ENCODE data around the gene RAD51B.
A peak's percentile ranks its signal among the peaks of the same experiment; 100 is the strongest.

RAD51B gene

DNA sequence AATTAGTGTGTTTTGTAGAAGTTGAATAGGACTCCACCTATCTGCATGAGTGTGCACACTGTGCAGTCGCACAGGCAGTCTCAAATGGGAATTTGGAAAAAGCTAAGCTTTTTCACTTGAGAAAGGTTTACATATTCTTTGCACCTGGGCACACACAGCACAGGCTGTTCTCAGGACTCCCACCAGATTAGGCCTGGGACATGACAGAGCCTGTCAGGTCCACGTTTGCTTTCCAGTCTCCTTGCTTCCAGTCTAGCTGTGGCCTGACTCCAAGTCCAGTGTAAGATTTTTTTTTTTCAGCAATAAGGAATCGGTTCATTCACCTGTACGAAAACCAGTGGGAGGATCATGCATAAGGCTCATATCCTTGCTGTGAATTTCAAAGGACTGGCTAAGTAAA lies 792.0 kb downstream of the RAD51B start:
- DNase-seq = no peak

DNA sequence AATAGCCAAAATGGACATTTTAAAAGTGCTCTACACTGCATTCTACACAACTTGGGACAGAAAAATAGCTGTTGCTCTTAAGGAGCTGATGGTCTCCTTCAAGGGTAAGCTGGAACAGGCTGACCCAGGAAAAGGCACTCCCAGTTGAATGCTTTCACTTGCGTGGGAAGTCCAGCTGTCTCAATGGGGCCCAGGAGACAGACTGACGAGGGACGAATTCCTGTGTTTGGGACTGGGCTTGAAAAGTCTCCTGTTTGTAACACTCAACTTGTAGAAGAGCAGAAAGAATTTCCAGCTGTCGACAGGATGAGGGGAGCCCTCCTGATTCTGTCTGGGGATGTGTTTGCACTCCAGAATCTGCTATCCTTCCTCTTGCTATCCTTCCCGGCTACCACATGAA lies 792.5 kb downstream of the RAD51B start:
- no peak for DNase-seq

DNA sequence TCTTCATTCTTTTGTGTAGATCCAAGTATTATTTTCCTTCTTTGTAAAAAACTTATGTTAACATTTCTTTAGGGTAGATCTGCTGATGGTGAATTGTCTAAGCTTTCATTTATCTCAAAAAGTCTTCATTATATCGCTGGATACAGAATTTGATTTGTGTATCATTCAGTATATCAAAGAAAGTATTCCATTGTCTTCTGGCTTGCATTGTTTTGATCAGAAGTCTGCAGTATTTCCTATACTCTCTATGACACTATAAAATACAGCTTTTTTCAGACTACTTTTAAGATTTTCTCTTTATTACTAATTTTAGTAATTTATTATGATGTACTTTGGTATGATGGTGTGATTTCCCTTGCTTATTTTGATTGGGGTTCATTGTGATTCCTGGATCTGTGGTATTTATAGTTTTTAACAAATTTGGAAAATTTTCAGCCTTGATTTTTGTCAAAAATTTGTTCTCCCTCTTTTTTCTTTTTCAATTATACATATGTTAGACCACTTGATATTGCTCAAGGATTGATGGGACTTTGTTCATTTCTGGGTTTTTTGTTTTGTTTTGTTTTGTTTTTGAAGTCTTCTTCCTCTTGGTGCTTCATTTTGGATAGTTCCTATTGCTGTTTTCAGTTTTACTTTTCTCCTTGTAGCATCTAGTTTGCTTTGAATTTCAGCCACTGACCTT lies 796.8 kb downstream of the RAD51B start:
- no peak for DNase-seq

DNA sequence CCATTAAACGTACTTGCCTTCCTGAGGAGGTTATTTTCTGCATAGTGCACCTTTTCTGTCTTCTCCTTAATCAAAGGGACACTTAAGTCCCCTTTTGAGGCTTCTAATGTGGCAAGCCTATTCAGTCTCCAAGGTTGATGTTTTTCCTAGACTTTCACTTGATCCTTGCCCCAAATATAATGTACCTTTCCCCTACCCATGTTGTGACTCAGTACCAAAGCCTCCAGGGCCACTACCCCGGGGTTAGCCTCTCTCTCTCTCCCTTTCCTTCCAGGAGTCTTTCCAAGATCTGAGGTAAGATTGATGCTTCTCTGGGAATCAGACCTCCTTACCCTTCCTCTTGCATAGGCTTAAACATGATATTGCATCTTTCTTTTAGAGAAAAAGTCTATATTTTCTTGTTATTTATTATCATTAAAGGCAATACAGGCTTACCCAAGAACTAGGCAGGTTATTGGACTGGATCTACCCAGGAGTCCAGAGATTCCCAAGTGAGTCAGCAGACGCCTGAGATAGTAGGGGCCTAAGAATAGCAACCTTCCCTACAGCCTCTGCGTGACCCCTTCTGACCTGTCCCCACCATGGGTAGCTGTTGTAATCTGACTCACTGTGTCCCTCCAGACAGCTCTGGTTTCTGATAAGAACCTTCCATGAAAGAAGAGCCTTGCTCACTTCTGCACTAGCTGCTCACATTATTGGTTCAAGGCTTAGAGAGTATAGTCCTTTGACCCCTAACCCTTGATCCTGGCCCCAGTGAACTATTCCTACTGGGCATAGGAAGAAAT lies 800.4 kb downstream of the RAD51B start:
- DNase-seq = no peak

DNA sequence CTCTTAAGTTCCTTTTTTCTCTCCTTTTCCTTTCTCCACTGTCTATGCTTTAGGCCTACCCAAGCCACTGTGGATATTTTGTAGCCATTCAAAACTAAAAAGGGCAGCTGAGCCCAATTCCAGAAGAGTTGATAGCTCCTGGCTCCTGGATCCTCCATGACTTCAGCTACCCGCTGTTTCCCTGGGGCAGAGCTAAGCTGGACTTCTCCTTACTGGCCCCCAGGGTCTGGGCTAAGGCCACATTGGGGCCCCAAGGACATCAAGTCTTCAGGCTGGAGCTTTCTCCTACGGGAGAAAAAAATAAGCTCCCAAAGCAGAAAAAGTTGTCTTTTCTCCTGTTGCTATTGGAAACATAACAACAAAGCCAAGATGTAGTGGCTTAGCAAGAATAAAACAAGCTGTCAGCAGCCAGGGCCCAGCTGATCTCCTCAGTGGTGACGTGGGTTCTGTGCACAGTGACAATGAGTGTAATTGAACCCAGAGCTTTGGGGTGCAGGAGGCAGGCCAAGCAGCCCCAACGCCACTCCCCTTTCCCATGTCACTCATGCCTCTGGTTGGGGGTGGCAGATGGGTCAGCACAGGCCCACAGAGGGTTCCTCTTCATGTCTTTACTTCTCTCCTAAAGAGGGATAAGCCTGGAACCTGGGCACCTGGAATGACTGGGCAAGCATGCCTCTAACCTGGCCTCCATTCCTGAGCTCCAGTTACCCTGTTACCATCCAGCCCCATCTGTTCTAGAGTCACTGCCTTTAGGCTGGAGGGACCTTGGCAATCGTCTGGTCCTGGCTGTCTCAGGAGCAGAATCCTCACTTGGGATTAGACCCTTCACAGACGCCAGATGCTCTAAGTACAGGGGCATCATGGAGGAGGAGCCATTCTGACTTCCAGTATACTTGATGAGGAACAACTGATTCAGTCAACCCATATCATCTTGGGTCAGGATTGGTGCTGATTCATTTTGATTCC lies 802.1 kb downstream of the RAD51B start:
- peak in 1 of 2 donors; percentile 42 for DNase-seq

DNA sequence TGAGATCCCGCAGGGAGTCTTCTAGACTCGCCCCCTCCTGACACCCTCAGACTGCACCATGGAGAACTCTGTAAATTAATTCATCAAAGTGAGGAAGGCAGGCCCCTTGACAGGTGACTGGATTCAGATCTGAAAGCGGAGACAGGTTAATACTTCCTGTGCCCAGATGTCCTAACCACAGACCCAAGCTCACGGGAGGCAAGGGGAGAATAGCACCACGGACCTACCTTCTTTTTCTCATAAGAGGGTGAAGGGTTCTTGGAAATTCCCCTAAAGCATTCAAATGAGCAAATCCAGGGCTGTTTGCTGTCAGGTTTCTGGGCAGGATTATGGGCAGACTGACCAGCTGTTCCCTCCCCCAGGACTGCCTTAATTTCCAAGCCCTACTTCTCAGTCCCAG lies 803.3 kb downstream of the RAD51B start:
- DNase-seq = no peak

DNA sequence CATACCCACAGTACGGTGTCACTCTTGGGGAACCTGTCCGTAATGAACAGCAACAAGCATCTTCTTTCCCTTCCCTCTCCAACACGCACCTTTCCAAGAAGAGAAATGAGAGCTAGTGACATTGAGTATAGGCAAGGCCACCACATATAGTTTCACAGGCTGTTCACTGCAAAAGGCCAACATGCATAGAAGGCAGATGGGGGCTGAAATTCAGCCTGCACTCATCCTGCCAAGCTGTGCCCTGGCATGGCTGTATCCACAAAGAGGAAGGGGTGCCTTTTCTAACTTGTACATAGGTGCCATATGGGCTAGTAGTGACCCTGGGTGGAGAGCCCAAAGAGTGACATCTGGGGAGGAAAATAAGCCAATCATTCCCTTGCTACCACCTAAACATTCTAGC lies 803.7 kb downstream of the RAD51B start:
- no peak for DNase-seq

DNA sequence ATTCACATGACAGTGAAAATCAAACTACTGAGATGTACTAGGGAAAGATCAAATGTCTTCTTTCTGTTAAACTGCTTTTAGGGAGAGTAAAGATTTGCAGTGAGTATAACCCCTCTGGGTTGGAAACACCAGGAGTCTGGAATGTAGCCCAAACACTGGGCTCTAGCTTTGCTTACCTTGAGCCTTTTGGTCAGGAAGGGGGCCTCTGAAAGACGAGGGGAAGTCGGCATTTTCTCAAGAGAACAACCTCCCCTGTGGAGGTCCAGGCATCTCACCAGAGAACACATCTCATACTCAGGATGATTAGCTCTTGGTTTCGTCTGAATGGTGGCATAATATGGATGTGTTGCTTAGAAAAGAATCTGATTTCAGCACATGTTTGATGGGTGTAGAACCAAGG lies 804.2 kb downstream of the RAD51B start:
- DNase-seq = no peak

DNA sequence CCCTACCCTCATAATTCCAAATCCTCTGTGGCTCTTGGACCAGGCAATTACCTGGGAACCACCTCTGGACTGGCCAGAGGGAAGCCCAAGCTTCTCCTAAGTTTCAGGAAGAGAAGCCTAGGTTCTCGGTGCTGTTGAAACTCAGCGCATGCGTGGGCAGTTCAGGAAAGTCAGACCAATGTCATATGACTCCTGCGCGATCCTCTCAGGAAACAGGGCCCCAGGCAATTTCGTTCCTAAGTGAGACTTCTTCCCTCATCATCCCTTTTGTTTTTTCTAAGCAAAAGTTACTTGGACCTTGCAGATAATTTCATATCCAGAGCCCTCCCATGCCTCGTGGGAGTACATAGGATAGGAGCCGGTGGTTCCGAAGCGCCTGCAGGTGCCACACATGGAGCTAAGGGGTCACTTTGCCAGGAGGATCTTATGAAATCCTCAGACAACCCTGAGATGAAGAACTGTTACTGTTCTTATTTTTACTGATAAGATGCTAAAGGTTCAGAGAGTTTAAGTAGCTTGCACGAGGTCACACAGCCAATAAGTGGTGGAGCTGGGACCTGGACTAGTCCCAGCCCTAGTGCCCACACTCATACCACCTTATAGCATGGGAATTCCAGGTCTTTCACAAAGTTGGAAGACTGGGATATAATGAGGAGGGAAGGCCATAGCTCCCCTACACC lies 805.1 kb downstream of the RAD51B start:
- no peak for DNase-seq

DNA sequence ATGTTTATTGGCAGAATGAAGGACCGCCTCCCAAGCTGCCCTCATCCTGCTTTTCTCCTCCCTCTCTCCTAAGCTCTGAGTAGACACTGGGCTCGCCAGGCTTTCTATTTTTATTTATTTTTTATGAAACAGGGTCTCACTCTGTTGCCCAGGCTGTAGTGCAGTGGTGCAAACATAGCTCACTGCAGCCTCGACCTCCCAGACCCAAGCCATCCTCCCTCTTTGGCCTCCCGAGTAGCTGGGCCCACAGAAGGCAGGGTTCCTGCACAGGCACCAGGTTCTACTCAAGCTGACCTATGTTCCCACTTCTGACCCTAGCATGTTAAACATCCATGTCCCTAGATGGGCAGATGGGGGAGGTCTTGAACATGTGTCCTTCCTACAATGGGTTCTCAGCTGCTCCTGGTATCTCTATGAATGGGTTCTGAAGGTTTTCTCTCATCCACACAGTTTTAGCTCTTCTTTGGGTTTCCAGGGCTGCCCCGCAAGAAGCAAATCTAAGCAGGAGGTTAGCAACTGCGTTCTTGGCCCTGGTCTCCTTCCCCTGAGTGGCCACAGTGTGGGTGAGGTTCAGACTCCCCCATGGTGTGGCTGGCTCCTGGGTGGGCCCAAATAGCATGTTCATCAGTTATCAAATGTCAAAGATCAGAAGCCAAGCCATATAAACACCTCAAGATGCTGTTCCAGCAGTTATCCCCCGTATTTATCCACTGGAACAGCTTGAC lies 805.9 kb downstream of the RAD51B start:
- no peak for DNase-seq

DNA sequence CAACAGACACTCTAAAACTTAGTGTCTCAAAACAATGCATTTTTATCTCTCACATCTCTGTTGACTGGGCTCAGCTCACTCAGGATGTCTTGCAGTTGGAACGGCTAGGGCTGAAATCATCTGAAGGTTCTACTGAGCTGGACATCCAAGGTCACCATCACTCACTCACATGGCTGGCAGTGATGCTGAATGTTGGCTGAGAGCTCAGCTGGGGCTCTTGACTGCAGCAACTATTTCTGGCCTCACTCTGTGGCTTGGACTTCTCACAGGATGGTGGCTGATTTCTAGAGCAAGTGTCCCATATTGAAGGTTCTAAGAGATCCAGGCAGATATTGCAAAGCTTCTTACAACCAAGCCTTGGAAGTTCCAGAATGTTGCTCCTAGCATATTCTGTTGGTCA lies 806.8 kb downstream of the RAD51B start:
- no peak for DNase-seq

DNA sequence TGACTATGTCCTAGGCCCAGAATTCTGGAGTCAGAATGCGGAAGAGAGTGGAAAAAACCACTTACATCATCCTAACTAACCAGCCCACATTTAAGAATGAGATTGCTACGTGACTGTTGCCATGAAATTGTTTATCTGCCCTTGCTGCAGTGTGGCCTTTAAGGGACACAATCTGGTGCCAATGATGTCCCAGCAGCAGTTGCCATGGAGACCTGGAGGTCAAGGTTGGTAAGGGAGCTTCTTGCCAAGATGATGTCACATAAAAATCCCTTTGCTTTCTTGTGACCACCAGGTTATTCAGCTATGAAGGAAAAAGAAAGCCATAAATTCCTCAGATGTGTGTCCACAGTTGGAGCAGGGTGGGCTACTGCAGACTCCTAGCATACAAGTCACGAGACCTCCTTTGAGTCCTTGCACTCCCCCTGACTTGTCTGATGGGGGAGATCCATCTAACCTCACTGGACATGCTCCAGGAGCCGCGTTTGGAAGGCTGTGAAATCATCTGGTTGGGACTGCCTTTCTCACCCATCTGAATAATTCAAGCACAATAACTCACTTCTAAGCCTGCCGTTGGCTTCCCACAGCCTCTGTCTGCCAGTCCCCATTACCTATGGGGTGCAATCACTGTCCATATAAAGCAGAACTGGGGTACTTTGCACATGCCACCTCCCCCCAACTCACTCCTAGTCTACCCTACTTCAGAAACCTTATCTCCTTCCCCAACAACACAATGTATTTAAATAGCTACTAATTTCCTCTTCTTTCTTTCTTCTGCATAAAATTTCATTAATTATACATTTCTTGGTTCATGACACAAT lies 807.7 kb downstream of the RAD51B start:
- no peak for DNase-seq

DNA sequence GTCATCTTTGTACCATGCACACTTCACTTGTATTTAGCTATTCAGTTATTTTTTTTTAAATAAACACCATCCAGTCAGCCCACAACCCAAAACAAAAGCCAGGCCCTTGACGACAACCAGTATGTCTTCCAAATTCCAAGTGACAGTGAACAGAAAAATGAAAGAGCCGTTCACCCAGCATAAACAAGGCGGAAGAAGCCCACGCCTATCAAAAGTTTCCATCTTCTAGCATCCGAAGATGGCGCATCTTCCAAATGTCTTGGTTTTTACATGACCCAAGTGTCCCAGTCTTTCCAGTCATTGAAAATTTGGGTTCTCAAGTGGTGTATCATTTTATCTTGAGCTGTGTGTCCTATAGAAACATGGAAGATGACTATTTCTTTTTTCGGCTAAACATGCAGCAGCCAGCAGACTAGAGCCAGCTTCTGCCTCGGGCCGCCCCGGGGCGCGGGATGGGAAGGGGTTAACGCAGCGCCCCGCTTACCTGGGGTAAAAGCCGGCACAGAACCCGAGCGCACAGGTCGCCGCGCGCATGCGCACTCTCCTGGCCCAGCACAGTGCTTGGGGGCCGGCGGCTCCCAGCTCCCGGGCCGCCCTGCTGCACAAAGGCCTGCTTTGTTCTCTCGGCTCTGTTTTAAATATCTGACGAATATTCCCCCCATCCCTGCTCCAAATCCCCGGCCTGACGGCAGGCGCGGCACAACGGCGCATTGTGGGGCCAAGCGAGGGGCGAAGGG lies 808.5 kb downstream of the RAD51B start:
- peak; percentile 80 for DNase-seq

DNA sequence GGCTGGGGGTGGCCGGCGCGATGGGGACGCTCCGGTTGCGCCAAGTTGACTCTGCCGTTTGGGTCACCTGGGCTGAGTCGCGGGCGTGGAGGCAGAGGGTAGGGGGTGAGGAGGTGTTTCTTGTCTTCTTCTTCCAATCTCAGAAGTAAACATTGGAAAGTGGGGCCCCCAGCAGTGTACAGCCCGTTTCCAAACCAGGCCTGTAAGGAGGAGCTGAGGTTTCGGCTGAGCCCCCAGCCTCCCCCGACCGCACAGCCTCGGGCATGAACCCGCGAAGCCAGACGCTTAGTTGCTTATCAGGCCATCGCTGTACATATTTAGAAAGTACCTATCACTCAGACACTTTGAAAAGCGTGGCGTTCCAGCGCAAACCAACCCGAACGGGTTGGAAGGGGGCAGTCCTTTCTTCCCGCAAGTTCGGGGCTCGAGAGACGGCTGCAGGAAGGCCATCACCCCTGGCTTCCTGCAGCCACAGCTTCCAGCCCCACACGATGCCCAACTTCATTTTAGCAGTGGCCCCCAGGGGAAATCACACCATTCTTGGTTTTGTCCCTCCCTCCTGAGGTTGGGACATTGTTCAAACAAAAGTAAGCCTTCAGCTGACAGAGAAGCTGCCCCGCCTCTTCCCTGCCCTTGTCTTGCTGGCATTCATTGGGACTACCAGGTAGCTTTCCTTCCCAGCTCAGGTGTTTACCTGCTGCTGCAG lies 809.2 kb downstream of the RAD51B start:
- DNase-seq = no peak

DNA sequence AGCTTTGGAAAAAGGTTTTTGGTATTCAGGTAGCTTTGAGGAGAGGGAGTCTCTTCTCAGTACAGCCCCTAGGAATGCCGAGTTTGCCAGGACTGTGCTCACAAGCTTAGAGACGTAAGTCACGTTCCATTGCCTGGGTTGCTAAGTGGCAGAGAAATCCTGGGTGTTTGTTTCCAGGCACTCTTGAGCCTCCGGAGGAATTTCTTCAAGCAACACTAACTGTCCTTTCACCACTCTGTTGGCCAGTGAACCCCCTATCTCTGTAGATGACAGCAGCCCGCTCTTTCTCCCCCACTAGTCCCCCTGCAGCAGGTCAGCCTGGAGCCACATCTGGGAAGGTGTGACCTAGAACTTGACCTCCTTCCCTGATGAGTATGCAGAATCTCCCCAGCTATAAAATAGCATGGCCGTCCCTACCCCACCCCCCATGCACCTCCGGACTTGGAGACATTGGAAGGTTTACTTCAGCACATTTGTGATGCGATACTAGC lies 810.5 kb downstream of the RAD51B start:
- DNase-seq = no peak

DNA sequence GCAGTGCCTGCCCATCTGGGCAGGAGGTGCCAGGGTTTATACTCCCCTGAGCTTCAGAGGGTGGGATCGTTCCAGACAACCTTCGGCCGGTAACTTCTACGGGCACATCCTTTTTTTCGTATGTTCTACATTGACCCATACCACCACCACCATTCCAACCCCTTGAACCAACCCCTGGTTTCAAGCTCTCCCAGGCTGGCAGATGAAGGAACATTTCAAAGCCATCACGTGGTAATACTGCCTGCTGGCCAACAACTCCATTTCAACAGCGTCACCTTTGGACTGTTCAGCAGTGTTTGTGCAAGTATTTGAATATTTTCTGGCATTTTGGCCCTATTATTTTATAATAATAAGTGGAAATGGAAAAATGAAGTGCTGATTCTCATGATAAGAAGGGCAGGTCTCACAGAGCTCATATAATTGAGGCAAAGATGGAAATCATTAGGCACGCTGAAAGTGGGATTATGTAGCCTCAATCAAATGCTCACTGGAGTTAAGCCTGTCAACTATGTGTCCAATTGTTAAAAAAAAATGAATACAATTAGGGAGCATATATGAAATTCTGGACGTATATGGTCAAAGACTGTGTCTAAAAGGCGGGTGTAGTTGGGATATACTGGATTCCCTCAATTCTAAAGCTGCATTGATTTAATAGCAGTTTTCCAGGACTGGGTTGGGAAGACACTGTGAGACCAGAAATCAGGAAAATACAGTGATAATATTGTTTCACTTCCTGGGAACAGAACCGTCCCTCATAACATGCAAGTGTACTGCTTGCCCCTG lies 811.2 kb downstream of the RAD51B start:
- peak in 1 of 2 donors; percentile 17 for DNase-seq

DNA sequence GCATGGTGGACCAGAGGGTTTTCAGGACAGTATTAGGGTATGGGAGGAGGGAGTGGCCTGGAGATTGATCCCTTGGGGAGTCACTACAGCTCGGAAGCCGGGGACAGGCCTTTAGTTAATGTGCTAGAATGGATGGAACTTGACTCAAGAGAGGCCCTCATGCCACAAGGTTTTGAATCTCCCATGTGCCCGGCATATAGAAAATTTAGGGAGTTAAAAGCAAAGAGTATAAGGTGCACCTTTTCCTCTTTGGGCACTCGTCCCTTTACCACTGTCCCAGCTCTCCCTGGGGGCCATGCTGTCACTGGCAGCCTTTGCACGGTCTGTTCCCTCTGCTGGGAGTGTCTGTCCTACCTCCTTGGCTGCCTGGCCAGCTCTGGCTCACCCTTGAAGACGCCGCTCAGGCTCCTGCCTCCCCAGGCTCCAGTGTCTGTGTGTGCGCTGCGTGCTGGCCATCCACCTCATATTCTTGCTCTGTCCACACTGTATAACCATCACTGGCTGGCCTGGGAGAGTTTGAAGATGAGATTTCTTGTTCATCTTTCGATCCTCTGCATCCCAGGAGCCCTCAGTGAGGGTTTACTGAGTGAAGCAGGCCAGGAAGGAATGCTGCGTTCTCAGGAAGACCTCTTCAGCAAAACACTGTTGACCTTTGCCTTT lies 811.9 kb downstream of the RAD51B start:
- no peak for DNase-seq
